ENCODE data around the gene CD99.
A peak's percentile ranks its signal among the peaks of the same experiment; 100 is the strongest.

The CD99 gene, protein sequence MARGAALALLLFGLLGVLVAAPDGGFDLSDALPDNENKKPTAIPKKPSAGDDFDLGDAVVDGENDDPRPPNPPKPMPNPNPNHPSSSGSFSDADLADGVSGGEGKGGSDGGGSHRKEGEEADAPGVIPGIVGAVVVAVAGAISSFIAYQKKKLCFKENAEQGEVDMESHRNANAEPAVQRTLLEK

GRCh38 chrX:2690856-2691542, at the start of gene CD99:
Gene CD99 (plus strand): TSS chrX:2691295. CDS start chrX:2691361, 66 bp downstream.
- peak; percentile 58 for DNase-seq (ENCODE audit: low read depth)

DNA sequence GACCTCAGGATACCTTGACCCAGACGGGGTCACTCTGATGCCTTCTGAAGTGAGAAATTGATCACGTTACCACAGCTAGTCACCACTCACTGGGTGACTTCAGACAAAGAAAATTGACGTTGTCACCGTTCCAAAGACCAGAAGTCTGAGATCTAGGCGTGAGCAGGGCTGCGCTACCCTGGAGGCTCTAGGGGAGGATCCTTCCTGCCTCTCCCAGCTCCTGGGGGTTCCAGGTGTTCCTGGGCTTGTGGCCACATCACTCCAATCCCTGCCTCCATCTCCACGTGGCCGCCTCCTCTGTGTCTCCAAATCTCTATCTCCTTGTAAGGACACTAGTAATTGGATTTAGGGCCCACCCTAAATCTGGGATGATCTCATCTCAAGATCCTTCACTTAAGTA, 48.9 kb upstream of the CD99 start:
- DNase-seq (ENCODE audit: low read depth): no peak

DNA sequence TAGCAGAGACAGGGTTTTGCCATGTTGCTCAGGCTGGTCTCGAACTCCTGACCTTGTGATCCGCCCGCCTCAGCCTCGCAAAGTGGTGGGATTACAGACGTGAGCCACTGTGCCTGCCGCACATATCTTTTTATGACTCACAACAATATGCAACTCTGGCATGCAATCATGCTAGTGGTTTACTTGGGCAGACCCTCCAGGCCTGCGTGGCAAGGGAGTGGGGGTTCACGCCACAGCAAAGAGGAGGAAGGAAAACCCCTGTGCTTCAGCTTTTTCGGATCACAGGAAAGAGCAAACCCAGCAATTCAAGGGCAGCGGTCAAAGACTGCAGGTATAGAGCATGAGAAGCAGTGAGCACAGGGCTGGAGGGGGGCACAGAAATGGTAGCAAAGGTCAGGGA, 48.3 kb upstream of the CD99 start:
- no peak for DNase-seq (ENCODE audit: low read depth)

DNA sequence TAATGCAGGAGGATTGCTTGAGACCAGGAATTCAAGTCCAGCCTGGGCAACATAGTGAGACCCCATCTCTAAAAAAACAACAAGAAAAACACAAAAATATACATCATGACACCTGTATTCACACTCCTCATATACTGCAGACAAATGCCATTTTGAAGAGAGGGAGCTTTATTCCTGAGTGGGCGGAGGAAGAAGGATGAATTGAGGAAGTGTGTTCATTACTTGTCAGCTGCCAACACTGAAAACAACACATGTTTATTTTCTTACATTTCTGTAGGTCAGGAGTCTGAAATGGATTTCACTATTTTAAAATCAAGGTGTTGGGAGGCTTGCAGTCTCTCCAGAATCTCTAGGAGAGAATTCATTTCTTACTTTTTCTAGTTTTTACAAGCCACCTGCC, 47.2 kb upstream of the CD99 start:
- DNase-seq (ENCODE audit: low read depth): no peak

DNA sequence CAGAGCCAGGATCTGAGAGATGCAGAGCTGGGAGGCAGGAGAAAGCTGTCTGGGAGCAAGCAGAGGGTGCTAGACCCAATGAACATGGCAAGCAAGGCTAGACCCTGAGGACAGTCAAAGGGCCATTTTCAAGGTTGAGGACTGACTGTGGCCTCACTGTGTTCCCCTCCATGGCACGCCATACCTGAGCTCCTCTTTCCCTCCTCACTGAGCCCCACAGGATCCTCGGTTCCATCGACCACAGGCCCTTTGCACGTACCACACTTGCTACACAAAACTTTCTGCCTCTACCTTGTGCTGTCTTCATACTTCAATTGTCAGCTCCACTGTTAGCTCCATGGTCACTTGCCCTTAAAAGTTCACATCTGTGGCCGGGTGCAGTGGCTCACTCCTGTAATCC, 45.5 kb upstream of the CD99 start:
- no peak for DNase-seq (ENCODE audit: low read depth)

DNA sequence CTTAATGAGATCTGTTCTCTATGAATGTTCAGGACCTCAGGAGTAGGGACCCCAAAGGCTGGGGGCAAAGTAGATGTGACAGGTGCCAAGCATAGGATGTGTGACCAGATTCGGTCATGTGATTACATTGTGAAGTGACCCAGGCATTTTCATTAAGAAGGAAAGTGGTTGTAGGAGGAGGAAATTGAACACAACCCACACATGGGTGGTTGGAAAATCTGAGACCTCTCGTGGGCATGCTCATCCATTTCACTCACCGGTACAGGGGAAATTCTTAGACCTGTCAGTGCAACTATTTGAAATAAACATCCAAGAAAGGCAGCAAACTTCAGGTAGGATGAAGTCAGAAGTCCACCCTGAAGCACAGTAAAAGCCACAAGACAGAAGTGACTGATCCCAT, 43.5 kb upstream of the CD99 start:
- no peak for DNase-seq (ENCODE audit: low read depth)

GRCh38 chrX:2650037-2650436, 41.1 kb upstream of the CD99 start:
- DNase-seq (ENCODE audit: low read depth): no peak

- no peak for DNase-seq (ENCODE audit: low read depth)
Measured at GRCh38 chrX:2650865-2651264, 40.2 kb upstream of the CD99 start.

DNA sequence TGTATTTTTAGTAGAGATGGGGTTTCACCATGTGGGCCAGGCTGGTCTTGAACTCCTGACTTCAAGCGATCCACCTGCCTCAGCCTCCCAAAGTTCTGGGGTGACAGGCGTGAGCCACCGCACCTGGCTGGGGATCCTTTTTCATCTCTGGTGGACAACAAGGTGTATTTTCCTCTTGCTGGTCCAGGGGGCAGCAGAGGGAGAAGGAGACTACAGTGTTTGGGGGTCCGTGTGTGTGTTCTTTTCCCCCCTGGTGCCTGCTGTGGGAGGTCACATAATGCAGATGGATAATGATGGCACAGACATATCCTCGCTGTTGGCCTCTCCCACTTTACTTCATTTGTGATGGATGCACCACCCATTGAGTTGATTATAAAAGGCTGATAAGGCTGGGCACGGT, 39.0 kb upstream of the CD99 start:
- DNase-seq (ENCODE audit: low read depth): no peak

DNA sequence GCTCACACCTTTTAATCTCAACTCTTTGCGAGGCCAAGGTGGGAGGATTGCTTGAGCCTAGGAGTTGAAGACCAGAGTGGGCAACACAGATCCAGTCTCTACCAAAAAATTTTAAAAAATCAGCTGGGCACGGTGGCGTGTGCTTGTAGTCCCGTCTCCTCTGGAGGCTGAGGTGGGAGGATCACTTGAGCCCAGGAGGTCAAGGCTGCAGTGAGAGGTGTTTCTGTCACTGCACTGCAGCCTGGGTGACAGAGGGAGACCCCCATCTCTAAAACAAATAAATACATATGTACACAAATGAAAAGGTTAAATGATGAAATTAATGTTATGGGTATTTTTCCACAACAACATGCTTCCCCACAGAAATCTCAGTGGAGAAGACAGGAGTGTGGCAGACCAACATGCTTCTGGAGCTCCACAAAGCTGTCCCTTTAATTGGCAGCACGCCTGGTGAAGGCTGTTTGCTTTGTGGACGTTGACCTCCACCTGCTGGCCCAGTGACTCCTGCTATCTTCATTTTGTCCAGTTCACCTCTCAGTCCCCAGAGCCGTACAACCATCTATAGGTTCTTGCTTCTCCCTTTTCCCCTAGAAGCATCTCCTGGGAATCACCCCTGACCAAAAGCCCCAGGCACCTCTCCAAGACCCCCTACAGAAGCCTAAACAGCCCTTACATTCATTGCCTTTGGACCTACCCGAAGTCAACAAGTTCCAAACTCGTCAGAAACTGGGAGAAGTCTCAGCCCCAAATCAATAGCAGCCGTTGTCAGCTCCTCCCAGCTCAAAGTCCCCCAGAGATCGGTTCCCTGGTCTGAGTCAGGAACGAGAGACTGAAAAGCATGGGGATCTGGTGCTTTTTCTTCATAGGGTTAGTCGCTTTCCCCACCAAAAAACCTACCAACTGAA, 36.4 kb upstream of the CD99 start:
- no peak for DNase-seq (ENCODE audit: low read depth)

- DNase-seq (ENCODE audit: low read depth): no peak
Measured at GRCh38 chrX:2656257-2656836, 34.7 kb upstream of the CD99 start.

GRCh38 chrX:2657532-2658113, 33.5 kb upstream of the CD99 start:
- no peak for DNase-seq (ENCODE audit: low read depth)

- no peak for DNase-seq (ENCODE audit: low read depth)
Measured at GRCh38 chrX:2658585-2659292, 32.4 kb upstream of the CD99 start.

GRCh38 chrX:2662586-2662985, 28.5 kb upstream of the CD99 start:
- DNase-seq (ENCODE audit: low read depth): no peak

GRCh38 chrX:2664502-2664901, 26.6 kb upstream of the CD99 start:
- DNase-seq (ENCODE audit: low read depth): no peak

GRCh38 chrX:2665387-2666304, 25.4 kb upstream of the CD99 start:
- DNase-seq (ENCODE audit: low read depth): no peak

GRCh38 chrX:2666491-2666890, 24.6 kb upstream of the CD99 start:
- no peak for DNase-seq (ENCODE audit: low read depth)

- no peak for DNase-seq (ENCODE audit: low read depth)
Measured at GRCh38 chrX:2670978-2671377, 20.1 kb upstream of the CD99 start.

DNA sequence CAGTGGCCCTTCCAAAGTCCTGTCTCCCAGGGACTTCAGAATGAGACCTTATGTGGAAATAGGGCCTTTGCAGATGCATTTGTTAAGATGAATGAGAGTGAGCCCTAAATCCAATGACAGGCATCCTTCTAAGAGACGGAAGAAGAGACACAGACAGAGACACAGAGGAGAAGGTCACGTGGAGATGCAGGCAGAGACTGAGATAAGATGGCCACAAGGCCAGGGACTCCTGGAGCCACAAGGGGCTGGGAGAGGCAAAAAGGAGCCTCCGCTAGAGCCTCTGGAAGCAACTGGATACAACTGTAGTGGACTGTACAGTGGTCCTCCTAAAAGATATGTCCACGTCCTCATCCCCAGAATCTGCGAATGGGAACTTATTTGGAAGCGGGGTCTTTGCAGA, 19.0 kb upstream of the CD99 start:
- no peak for DNase-seq (ENCODE audit: low read depth)

GRCh38 chrX:2673611-2674010, 17.5 kb upstream of the CD99 start:
- no peak for DNase-seq (ENCODE audit: low read depth)

All from stimulated activated CD8-positive, alpha-beta memory T cell treated with anti-CD3 and anti-CD28 coated beads, Interleukin-15, amount 100 ng/mL, for 24 hours (primary cell).